ENCODE measurements around the gene P2RX5. TPM values are rescaled to one million over a fixed set of nuclear protein-coding genes. Genes with fewer than 3 reads are reported as not detected.

The P2RX5 gene
- 100 to 1,000 TPM in 6 of 7 donors, 10 to 100 TPM in 1; 62.5 to 185 (median 143) TPM for total RNA-seq
- polyA plus RNA-seq = 100 to 1,000 TPM; 276 to 313 (median 280) TPM
- long read RNA-seq, donor 1, partial matches to known transcripts = 14 of 15 reads
- long read RNA-seq, donor 1, other reads (novel, unspliced or antisense) = 0 of 15 reads
- long read RNA-seq, donor 2, partial matches to known transcripts = 0 of 2 reads
- long read RNA-seq, donor 2, other reads (novel, unspliced or antisense) = 0 of 2 reads

- 0 to 1% (median 0%) methylated on average over 15 to 65 of the region's 65 CpGs for WGBS, 5 donors
- peaks cover 0 to 13% (median 8%) of the 10 kb centered on the region in 8 donors for H3K9me3 ChIP-seq
- DNase-seq = peak; percentile 95
- H3K27ac ChIP-seq = peak within 1 kb of the TSS; percentile 39 to 92 (median 75)
- peaks cover 0 to 33% (median 14%) of the 10 kb centered on the region in 7 donors for H3K27me3 ChIP-seq (replicated peaks in 1 of 7)
- H3K36me3 ChIP-seq = peaks cover 0 to 11% (median 2%) of the 10 kb centered on the region in 6 donors
- H3K4me1 ChIP-seq = peaks cover 3 to 86% (median 40%) of the 10 kb centered on the region in 6 donors
- TF ChIP-seq CTCF (IDR thresholded peaks at IDR 0.05 in 8 of 11, conservative IDR thresholded peaks at IDR 0.05 in 3 of 11) = peak in 2 of 11 experiments; percentile 16 to 18
- TF ChIP-seq POLR2AphosphoS5 (IDR thresholded peaks at IDR 0.05) = peak; percentile 78 to 89 (median 83)
- TF ChIP-seq POLR2A (IDR thresholded peaks at IDR 0.05) = no peak
- peak within 1 kb of the TSS; percentile 53 to 85 (median 71) for H3K4me3 ChIP-seq
- intact Hi-C loops (cut with DNase I; ENCODE audit: low total_unique reads) = no loop called here
Observed at GRCh38 chr17:3695723-3696411, at the start of gene P2RX5. Gene P2RX5, minus strand, starts transcription at chr17:3696155. Its CDS starts 150 bp downstream, at chr17:3696005.

GRCh38 chr17:3745071-3745470, 49.1 kb upstream of the P2RX5 start:
- Histone ChIP-seq H3K27me3 (replicated peaks in 1 of 7) (no peaks in the 10 kb centered on the region), H3K4me1 (peaks cover 0 to 22% (median 10%) of the 10 kb centered on the region in 6 donors)

GRCh38 chr17:3744014-3744413, 48.1 kb upstream of the P2RX5 start:
- H3K27me3 ChIP-seq (replicated peaks in 1 of 7) = no peaks in the 10 kb centered on the region
- no peaks in the 10 kb centered on the region for H3K36me3 ChIP-seq
- H3K4me3 ChIP-seq = no peak overlapping the region
- peaks cover under 1 to 26% (median 15%) of the 10 kb centered on the region in 6 donors for H3K4me1 ChIP-seq
- no peak overlapping the region for H3K27ac ChIP-seq
- no peak for DNase-seq
- intact Hi-C loops (cut with DNase I; ENCODE audit: low total_unique reads) = no loop called here
- no peak for TF ChIP-seq CTCF (IDR thresholded peaks at IDR 0.05 in 8 of 11, conservative IDR thresholded peaks at IDR 0.05 in 3 of 11)
- no peak for TF ChIP-seq POLR2AphosphoS5 (IDR thresholded peaks at IDR 0.05)
- no peak for TF ChIP-seq POLR2A (IDR thresholded peaks at IDR 0.05)
- H3K9me3 ChIP-seq = no peaks in the 10 kb centered on the region
- 70 to 86% (median 84%) methylated on average over 3 of the region's 3 CpGs for WGBS, 5 donors

More at GRCh38 chr17:3745071-3745470, 49.1 kb upstream of the P2RX5 start:
- H3K9me3 ChIP-seq = no peaks in the 10 kb centered on the region
- DNase-seq = no peak
- WGBS, 5 donors = 89 to 92% (median 90%) methylated on average over 10 of the region's 10 CpGs
- H3K27ac ChIP-seq = no peak overlapping the region
- TF ChIP-seq POLR2A (IDR thresholded peaks at IDR 0.05) (no peak), POLR2AphosphoS5 (IDR thresholded peaks at IDR 0.05) (no peak), CTCF (IDR thresholded peaks at IDR 0.05 in 8 of 11, conservative IDR thresholded peaks at IDR 0.05 in 3 of 11) (no peak)
- H3K4me3 ChIP-seq = no peak overlapping the region
- intact Hi-C loops (cut with DNase I; ENCODE audit: low total_unique reads) = no loop called here
- H3K36me3 ChIP-seq = no peaks in the 10 kb centered on the region

- WGBS, 5 donors = 33 to 44% (median 38%) methylated on average over 14 of the region's 14 CpGs
- Histone ChIP-seq H3K4me3 (no peak overlapping the region), H3K36me3 (no peaks in the 10 kb centered on the region), H3K4me1 (peaks cover 12 to 57% (median 34%) of the 10 kb centered on the region in 6 donors), H3K27me3 (replicated peaks in 1 of 7) (no peaks in the 10 kb centered on the region), H3K27ac (peak overlapping the region in 7 of 8 donors; percentile 32 to 79 (median 61)), H3K9me3 (no peaks in the 10 kb centered on the region)
- DNase-seq = no peak
- intact Hi-C loops (cut with DNase I; ENCODE audit: low total_unique reads) = no loop called here
- no peak for TF ChIP-seq POLR2A (IDR thresholded peaks at IDR 0.05)
- peak in 2 of 11 experiments; percentile 15 to 19 for TF ChIP-seq CTCF (IDR thresholded peaks at IDR 0.05 in 8 of 11, conservative IDR thresholded peaks at IDR 0.05 in 3 of 11)
- peak in 2 of 3 donors; percentile 58 to 73 for TF ChIP-seq POLR2AphosphoS5 (IDR thresholded peaks at IDR 0.05)
Observed at GRCh38 chr17:3740611-3741073, 44.7 kb upstream of the P2RX5 start.

Measured in spleen (tissue), 13 donors.